Progenitor cell of endocrine pancreas (in vitro differentiated cells): ENCODE results near the gene TCF12. TPM values are rescaled to one million over a fixed set of nuclear protein-coding genes. Genes with fewer than 3 reads are reported as not detected.
A peak's percentile ranks its signal among the peaks of the same experiment; 100 is the strongest.

Source experiments
- DNase-seq: peaks from one replicate; pipeline ENCODE4 v3.0.0; 2021; ENCODE audit warnings: low spot score; ENCODE audit not compliant: unreplicated experiment
- H3K27ac Mint-ChIP-seq: 2 replicates; pipeline ENCODE4 v1.8.0; 2021; ENCODE audit warnings: mild to moderate bottlenecking, moderate library complexity, mixed read lengths
- H3K27me3 Mint-ChIP-seq: 2 replicates; pipeline ENCODE4 v1.8.0; 2021; ENCODE audit warnings: mixed read lengths
- H3K36me3 Mint-ChIP-seq: 2 replicates; pipeline ENCODE4 v1.8.0; 2022; ENCODE audit warnings: mixed read lengths; ENCODE audit not compliant: insufficient read depth
- H3K4me1 Mint-ChIP-seq: 2 replicates; pipeline ENCODE4 v1.8.0; 2021; ENCODE audit warnings: low read depth, mixed read lengths
- H3K4me3 Mint-ChIP-seq: 2 replicates; pipeline ENCODE4 v1.8.0; 2021; ENCODE audit warnings: low read depth, mild to moderate bottlenecking, moderate library complexity, mixed read lengths
- H3K9me3 Mint-ChIP-seq: 2 replicates; pipeline ENCODE4 v1.8.0; 2021; ENCODE audit warnings: low read depth, mixed read lengths
- CTCF ChIP-seq: fragments of 200-600 bp; sonication (generic); IDR thresholded peaks from one replicate; pipeline ENCODE4 v1.5.0; 2021; ENCODE audit warnings: antibody characterized with exemption, mild to moderate bottlenecking; ENCODE audit not compliant: unreplicated experiment
- total RNA-seq: library from RNA; stranded (reverse); gene quantifications from 2 replicates; pipeline ENCODE4 v1.2.1, GENCODE V29; 2021

Gene TCF12
- total RNA-seq, 1 donor from 2014 or later: 164 TPM

GRCh38 chr15:56936929-56937328 lies 18.5 kb downstream of the TCF12 start:
- no peak for TF ChIP-seq CTCF
- H3K27ac Mint-ChIP-seq: no peak overlapping the region
- no peak for DNase-seq
- H3K4me3 Mint-ChIP-seq: no peak overlapping the region
- H3K36me3 Mint-ChIP-seq: peaks cover 34% of the 10 kb centered on the region
- peaks cover 19% of the 10 kb centered on the region for H3K9me3 Mint-ChIP-seq
- H3K27me3 Mint-ChIP-seq: no peaks in the 10 kb centered on the region
- H3K4me1 Mint-ChIP-seq: peaks cover 13% of the 10 kb centered on the region

- peaks cover 29% of the 10 kb centered on the region for H3K36me3 Mint-ChIP-seq
- H3K9me3 Mint-ChIP-seq: peaks cover 19% of the 10 kb centered on the region
- DNase-seq: no peak
- TF ChIP-seq CTCF: no peak
- H3K27me3 Mint-ChIP-seq: no peaks in the 10 kb centered on the region
- no peak overlapping the region for H3K27ac Mint-ChIP-seq
- H3K4me1 Mint-ChIP-seq: peaks cover 10% of the 10 kb centered on the region
- H3K4me3 Mint-ChIP-seq: no peak overlapping the region
These were observed 20.8 kb downstream of the TCF12 start for GRCh38 chr15:56939257-56939656.

GRCh38 chr15:56940388-56940787 lies 21.9 kb downstream of the TCF12 start:
- Mint-ChIP-seq H3K27ac (peak overlapping the region; percentile 49), H3K4me3 (no peak overlapping the region), H3K9me3 (peaks cover 19% of the 10 kb centered on the region), H3K36me3 (peaks cover 26% of the 10 kb centered on the region), H3K27me3 (no peaks in the 10 kb centered on the region), H3K4me1 (peaks cover 10% of the 10 kb centered on the region)
- no peak for DNase-seq
- TF ChIP-seq CTCF: no peak

GRCh38 chr15:56942118-56942517 lies 23.7 kb downstream of the TCF12 start:
- no peaks in the 10 kb centered on the region for H3K27me3 Mint-ChIP-seq
- H3K27ac Mint-ChIP-seq: no peak overlapping the region
- H3K4me3 Mint-ChIP-seq: no peak overlapping the region
- TF ChIP-seq CTCF: no peak
- no peak for DNase-seq
- peaks cover 10% of the 10 kb centered on the region for H3K4me1 Mint-ChIP-seq
- H3K9me3 Mint-ChIP-seq: peaks cover 15% of the 10 kb centered on the region
- H3K36me3 Mint-ChIP-seq: peaks cover 17% of the 10 kb centered on the region

- Mint-ChIP-seq H3K4me3 (no peak overlapping the region), H3K9me3 (peaks cover 15% of the 10 kb centered on the region), H3K27me3 (no peaks in the 10 kb centered on the region), H3K36me3 (peaks cover 15% of the 10 kb centered on the region), H3K4me1 (peaks cover 10% of the 10 kb centered on the region), H3K27ac (no peak overlapping the region)
- no peak for TF ChIP-seq CTCF
- DNase-seq: no peak
These were observed 25.0 kb downstream of the TCF12 start for GRCh38 chr15:56943403-56943802.
